AG09319 (cell line): ENCODE measurements around the gene ACRV1.
"Not testable (repeated sequence)": the region's sequence is repeated elsewhere in the genome, so short reads cannot be mapped to it uniquely, and the experiment has no call there.

Source experiments
- DNase-seq: peaks from one replicate; pipeline ENCODE4 v3.0.0-alpha.2; 2010; ENCODE audit warnings: low read depth; ENCODE audit errors: extremely low read depth
- TF ChIP-seq, protein P1 (sequence below): IDR thresholded peaks from 2 replicates; pipeline ENCODE4 v1.5.1; 2011; ENCODE audit warnings: low read depth, mild to moderate bottlenecking, inconsistent platforms, low read length, moderate library complexity

The ACRV1 gene, protein sequence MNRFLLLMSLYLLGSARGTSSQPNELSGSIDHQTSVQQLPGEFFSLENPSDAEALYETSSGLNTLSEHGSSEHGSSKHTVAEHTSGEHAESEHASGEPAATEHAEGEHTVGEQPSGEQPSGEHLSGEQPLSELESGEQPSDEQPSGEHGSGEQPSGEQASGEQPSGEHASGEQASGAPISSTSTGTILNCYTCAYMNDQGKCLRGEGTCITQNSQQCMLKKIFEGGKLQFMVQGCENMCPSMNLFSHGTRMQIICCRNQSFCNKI

DNA sequence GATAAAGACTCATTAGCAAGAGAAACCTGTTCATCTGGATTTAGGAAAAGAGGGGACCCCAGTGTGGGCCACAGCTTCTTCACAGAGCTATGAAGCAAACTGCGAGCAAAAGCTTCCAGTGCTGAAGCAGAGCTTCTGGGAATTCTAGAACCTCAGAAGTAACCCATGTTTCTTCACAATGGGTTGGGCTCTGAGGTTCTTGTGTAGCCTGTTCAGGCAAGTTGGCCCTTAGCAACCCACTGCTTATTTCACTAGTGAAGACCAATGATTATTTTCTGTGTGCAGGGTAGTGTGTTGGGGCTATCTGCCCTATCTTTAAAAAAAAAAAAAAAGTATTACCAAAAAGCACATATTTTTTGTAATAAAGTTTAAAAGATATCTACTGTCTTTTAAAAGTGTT lies at the start of gene ACRV1:
TSS of gene ACRV1 (minus strand) at position 101 of the 400 bp plus-strand sequence. CDS start at position 34, 67 bp downstream.
- no peak for DNase-seq
- TF ChIP-seq, protein P1, sequence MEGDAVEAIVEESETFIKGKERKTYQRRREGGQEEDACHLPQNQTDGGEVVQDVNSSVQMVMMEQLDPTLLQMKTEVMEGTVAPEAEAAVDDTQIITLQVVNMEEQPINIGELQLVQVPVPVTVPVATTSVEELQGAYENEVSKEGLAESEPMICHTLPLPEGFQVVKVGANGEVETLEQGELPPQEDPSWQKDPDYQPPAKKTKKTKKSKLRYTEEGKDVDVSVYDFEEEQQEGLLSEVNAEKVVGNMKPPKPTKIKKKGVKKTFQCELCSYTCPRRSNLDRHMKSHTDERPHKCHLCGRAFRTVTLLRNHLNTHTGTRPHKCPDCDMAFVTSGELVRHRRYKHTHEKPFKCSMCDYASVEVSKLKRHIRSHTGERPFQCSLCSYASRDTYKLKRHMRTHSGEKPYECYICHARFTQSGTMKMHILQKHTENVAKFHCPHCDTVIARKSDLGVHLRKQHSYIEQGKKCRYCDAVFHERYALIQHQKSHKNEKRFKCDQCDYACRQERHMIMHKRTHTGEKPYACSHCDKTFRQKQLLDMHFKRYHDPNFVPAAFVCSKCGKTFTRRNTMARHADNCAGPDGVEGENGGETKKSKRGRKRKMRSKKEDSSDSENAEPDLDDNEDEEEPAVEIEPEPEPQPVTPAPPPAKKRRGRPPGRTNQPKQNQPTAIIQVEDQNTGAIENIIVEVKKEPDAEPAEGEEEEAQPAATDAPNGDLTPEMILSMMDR = no peak

DNA sequence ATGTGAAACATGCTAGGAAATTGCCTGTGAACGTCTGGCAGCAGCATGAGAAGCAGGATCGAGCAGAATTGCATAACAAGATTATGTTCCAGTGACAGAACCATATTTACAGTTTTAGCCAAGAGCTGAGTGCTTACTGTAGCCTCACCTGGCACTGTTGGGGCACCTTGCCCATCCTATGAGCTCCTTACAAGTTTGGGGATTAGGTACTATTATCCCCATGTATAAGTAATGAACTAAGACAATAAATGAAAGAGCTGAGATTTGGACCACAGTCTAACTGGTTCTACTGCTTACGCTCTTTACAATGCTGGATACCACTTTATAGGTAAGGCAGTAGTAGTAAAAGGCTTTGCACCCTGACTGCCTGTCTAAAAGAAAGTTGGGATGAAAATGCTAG lies 48.3 kb upstream of the ACRV1 start:
- DNase-seq = no peak
- TF ChIP-seq, protein P1 = no peak

DNA sequence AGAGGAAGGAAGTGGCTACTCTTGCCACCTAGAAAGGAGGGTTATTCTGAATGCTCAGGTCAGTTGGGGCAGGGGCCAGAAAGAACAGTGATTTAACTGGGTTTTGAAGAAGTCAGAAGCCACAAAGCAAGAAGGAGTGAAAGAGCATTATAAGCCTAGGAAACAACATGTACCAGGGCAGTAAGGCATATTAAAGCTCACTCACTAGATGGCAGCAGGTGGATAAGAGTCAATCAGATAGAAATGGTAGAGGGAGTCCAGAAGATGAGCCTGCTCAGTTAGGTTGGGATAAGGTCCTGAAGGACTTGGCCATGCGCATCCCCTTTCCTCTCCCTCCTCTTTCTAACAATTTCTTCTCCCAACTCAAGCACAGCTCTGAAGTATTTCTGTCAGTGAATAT lies 43.5 kb upstream of the ACRV1 start:
- TF ChIP-seq, protein P1 = no peak
- no peak for DNase-seq

DNA sequence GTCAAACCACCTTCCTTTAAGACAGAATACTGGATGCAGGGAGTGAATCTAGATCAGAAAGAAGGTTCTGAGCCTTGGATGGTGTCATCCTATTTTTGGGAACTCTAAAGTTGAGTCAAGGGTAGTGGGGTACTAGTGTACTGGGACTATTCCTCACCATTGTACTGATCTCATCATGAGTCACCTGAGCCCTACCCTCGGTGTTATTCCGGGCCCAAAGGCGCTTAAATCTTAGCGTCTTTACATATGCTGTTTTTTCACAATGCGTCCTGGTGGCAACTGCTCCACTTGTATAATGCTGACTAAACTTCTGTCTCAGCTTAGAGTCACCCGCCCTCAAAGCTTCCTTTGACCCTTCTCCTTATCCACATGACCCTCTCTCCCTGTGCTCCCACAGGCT lies 40.1 kb upstream of the ACRV1 start:
- TF ChIP-seq, protein P1 = no peak
- no peak for DNase-seq

DNA sequence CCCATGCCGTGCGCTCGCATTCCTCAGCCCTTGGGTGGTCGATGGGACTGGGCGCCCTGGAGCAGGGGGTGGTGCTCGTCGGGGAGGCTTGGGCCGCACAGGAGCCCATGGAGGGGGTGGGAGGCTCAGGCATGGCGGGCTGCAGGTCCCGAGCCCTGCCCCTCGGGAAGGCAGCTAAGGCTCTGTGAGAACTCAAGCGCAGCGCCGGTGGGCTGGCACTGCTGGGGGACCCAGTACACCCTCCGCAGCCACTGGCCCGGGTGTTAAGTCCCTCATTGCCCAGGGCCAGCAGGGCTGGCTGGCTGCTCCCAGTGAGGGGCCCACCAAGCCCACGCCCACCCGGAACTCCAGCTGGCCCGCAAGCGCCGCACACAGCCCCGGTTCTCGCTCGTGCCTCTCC lies 24.0 kb upstream of the ACRV1 start:
- DNase-seq = not testable (repeated sequence)

DNA sequence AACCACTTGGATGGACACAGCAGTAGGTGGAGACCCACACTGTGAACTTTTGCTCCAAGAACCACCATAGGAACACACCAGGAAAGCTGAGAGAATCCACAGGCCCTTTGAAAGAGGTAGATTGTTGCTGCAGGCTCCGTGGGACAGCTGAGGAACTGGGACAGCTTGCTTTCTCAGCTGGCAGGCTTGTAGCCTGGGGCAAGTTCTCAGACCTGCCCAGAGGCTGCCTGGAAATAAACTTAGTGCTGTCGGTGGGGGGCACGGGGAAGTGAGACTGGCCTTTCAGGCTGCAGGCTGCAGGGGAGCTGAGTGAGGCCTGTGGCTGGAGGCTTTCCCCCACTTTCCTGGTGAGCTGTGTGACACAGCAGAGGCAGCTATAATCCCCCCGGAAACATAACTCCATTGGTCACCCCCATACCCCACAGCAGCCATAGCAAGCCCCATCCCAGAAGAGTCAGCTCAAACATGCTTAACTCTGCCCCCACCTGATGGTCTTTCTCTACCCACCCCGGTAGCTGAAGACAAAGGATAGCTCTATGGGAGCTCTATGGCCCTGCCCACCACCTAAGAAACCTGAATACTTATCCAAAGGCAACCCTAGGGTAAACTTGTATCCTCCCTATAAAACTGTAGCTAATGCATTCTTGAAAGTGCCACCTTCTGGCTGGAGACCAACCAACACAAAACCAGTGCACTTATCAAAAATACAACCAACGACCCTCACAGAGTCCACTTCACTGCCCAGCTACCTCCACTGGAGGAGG lies 21.4 kb upstream of the ACRV1 start:
- TF ChIP-seq, protein P1 = no peak
- DNase-seq = no peak

DNA sequence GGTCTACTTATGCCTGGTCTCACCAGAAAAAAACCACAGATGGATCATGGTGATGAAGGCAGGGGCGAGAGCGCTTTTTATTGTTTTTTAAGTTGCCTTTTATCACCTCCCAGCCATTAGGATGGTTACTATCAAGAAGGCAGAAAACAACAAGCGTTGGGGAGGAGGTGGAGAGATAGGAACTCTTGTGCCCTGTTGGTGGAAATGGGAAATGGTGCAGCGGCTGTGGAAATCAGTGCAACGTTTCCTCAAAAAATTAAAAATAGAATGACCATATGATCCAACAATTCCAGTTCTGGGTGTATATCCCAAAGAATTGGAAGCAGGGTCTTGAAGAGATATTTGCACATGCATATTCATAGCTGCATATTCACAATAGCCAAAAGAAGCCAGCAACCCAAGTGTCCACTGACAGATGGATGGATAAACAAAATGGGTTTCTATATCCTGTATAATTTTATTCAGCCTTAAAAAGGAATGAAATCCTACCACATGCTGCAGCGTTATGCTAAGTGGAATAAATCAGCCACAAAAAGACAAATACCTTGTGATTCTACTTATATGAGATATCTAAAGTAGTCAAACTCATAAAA lies 20.5 kb upstream of the ACRV1 start:
- TF ChIP-seq, protein P1 = no peak

More for the DNA sequence above, 20.5 kb upstream of the ACRV1 start:
- DNase-seq = no peak
